Astrocyte of the spinal cord (primary cell): ENCODE data around the gene TDRD1.
"Not testable (repeated sequence)": the region's sequence is repeated elsewhere in the genome, so short reads cannot be mapped to it uniquely, and the experiment has no call there.

Experiments used
- DNase-seq: peaks from one replicate; pipeline ENCODE4 v3.0.0; 2011; ENCODE audit warnings: low read depth, low spot score
- H3K4me3 ChIP-seq: 2 replicates; pipeline ENCODE4 v1.5.1; 2011; ENCODE audit warnings: low read depth, mild to moderate bottlenecking, low read length, moderate library complexity
- in situ Hi-C: cut with HindIII; loops from 2 replicates; pipeline ENCODE4 v1.10.0; 2017; ENCODE audit warnings: low sequenced_read_pairs
- TF ChIP-seq, protein P1 (sequence below): IDR thresholded peaks from 2 replicates; pipeline ENCODE4 v1.5.1; 2012; ENCODE audit warnings: low read depth, mild to moderate bottlenecking, low read length, inconsistent platforms

Gene TDRD1

DNA sequence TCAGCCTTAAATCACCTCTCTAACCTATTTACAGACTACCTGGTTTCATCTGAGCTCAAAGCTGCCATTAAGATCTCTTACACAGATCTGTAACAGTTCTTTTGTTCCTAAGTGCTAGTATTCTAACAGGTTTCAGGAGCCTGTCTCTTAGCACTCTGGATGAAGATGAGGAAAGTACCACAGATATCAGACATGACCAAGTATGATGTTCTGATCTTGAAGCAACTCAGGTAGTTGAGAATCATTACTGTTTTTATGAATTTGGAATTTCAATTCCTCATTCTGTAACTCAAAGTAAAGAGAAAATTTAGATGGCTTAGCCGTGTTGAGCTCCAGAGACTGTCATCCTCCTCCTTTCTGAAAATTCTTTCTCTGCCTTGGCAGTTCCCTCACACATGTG is 36.0 kb upstream of the TDRD1 start:
- in situ Hi-C loops = no loop called here
- H3K4me3 ChIP-seq = no peak overlapping the region
- no peak for DNase-seq
- TF ChIP-seq, protein P1, sequence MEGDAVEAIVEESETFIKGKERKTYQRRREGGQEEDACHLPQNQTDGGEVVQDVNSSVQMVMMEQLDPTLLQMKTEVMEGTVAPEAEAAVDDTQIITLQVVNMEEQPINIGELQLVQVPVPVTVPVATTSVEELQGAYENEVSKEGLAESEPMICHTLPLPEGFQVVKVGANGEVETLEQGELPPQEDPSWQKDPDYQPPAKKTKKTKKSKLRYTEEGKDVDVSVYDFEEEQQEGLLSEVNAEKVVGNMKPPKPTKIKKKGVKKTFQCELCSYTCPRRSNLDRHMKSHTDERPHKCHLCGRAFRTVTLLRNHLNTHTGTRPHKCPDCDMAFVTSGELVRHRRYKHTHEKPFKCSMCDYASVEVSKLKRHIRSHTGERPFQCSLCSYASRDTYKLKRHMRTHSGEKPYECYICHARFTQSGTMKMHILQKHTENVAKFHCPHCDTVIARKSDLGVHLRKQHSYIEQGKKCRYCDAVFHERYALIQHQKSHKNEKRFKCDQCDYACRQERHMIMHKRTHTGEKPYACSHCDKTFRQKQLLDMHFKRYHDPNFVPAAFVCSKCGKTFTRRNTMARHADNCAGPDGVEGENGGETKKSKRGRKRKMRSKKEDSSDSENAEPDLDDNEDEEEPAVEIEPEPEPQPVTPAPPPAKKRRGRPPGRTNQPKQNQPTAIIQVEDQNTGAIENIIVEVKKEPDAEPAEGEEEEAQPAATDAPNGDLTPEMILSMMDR = no peak

DNA sequence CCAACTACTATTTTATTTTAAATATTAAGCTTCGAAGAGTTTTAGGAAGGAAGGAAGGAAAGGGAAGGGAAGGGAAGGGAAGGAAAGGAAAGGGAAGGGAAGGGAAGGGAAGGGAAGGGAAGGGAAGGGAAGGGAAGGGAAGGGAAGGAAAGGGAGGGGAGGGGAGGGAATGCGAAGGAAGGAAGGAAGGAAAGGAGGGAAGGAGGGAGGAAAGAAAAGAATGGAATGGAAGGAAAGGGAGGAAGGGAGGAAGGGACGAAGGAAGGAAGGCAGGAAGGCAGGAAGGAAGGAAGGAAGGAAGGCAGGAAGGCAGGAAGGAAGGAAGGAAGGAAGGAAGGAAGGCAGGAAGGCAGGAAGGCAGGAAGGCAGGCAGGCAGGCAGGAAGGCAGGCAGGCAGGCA is 29.7 kb upstream of the TDRD1 start:
- in situ Hi-C loops, DNase-seq, H3K4me3 ChIP-seq: not testable (repeated sequence)

DNA sequence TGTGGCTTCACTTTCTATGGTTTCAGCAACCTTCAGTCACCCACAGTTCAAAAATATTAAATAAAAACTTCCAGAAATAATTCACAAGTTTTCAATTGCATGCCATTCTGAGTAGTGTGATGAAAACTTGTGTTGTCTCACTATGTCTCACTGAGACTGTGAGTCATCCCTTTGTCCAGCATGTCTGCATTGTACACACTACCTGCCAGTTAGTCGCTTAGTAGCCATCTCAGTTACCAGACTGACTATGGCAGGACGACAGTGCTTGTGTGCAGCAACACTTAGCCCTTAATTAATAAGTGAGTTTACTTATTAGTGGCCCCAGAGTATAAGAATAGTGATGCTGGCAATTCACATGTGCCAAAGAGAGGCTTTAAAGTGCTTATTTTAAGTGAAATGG is 27.7 kb upstream of the TDRD1 start:
- DNase-seq = peak; percentile 82

DNA sequence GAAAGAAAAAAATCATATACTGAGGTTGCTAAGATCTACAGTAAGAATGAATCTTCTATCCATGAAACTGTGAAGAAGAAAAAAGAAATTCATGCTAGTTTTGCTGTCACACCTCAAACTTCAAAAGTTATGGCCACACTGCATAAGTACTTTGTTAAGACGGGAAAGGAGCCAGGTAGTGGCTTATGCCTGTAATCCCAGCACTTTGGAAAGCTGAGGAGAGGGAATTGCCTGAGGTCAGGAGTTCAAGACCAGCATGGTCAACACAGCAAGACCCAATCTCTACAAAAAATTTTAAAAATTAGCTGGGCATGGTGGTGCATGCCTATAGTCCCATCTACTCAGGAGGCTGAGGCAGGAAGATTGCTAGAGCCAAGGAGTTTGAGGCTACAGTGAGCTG is 27.3 kb upstream of the TDRD1 start:
- TF ChIP-seq, protein P1 = no peak
- in situ Hi-C loops = no loop called here
- DNase-seq = no peak
- H3K4me3 ChIP-seq = no peak overlapping the region

More for the DNA sequence above, 27.7 kb upstream of the TDRD1 start:
- TF ChIP-seq, protein P1 = no peak
- no peak overlapping the region for H3K4me3 ChIP-seq
- in situ Hi-C loops = no loop called here

DNA sequence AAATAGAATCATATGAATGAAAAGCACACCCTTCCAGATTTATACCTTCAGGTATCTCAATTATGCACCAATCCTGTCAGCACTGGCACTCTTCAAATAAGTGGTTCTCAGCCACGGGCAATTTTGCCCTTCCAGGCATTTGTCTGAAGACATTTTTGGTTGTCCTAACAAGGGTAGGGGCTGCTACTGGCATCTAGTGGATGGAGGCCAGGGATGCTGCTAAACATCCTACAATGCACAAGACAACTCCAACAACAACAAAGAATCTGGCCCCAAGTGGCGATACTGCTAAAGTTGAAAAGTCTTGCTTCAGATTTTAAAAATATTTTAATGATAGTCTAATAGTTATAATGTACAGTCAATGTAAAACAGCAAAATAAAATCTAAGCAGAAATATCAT is 21.2 kb upstream of the TDRD1 start:
- DNase-seq = no peak
- H3K4me3 ChIP-seq = no peak overlapping the region
- TF ChIP-seq, protein P1 = no peak
- in situ Hi-C loops = no loop called here

DNA sequence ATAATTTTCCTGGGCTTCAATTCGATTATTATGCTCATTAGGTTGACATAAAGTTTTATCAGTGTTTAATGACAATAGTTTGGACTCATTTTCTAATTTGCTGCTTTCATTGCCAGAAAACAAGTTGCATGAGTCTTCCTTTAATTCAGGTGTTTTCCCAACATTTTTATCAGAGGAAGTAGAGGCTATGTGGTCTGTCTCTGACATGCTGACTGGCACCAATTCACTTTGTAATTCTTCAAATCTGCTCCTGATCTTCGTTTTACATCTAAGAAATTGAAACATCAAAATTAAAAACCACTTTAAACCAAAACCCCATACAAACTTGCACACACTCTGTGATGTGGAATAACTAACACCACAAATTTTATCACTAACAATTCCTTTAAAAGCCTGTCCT is 16.1 kb upstream of the TDRD1 start:
- TF ChIP-seq, protein P1 = no peak
- in situ Hi-C loops = no loop called here
- DNase-seq = no peak

DNA sequence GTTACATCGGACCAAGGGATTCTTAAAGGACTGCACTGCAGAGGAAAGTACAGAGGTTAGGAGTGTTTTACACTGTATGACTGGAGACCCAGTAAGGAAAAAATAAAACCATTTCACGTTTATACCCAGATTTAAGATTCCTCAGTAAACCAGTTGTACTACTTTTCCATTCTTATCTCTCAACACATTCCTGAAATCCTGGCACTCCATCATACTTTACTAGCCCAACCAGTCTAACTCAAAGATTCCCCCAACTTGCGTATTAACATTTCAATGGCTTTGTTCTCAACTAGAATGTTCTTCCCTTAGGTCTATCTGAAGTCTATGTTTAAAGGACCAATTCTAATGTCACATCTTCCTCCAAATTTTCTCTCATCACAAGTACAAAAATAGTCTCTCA is 13.1 kb upstream of the TDRD1 start:
- H3K4me3 ChIP-seq = no peak overlapping the region
- DNase-seq = no peak
- TF ChIP-seq, protein P1 = no peak
- in situ Hi-C loops = no loop called here

More for the DNA sequence above, 16.1 kb upstream of the TDRD1 start:
- H3K4me3 ChIP-seq = no peak overlapping the region
